Pancreas (tissue), 10 donors: ENCODE data around the gene ABCB1. TPM values are rescaled to one million over a fixed set of nuclear protein-coding genes. Genes with fewer than 3 reads are reported as not detected.
"Not testable (repeated sequence)": the region's sequence is repeated elsewhere in the genome, so short reads cannot be mapped to it uniquely, and the experiment has no call there.

Source experiments
- ATAC-seq, 4 donors: fragments of 200-7000 bp; cut with Tn5 transposase; one replicate each; pipeline versions ENCODE4 v1.8.0 to v1.9.1; 2020; ENCODE audit warnings: mild to moderate bottlenecking in 4 of 4, moderate library complexity in 4 of 4
- DNase-seq, 6 donors: peaks; one replicate each; pipeline ENCODE4 v3.0.0-alpha.2; 2020
- FAIRE-seq: peaks from 2 replicates; lab custom pipeline; 2012; peaks lifted over from hg19 to GRCh38; lab: Jason Lieb, UNC
- H3K27ac ChIP-seq, 4 donors: fragments of 200-600 bp; sonication (generic); 1 replicate in 3 of 4; 2 replicates in 1 of 4; pipeline versions ENCODE4 v1.5.0 to v1.8.0; 2020
- H3K27me3 ChIP-seq, 4 donors: fragments of 200-600 bp; one replicate each; pipeline ENCODE4 v1.8.0; 2021
- H3K36me3 ChIP-seq, 3 donors: fragments of 200-600 bp; sonication (generic) in 1 of 3; one replicate each; pipeline versions ENCODE4 v1.5.0 to v1.8.0; 2020 to 2021
- H3K4me1 ChIP-seq, 3 donors: fragments of 200-600 bp; one replicate each; pipeline ENCODE4 v1.8.0; 2021
- H3K4me3 ChIP-seq, 4 donors: fragments of 200-600 bp; sonication (generic) in 2 of 4; one replicate each; pipeline versions ENCODE4 v1.5.0 to v1.8.0; 2020 to 2021
- H3K9me3 ChIP-seq, 4 donors: fragments of 200-600 bp; one replicate each; pipeline ENCODE4 v1.8.0; 2021
- WGBS, 2 donors: extraction: QIAGEN DNeasy Blood & Tissue Kit; methylation state at CpG; one replicate each; pipeline ENCODE4 v1.1.7; 2013; 5-methylcytosine and 5-hydroxymethylcytosine counted together
- intact Hi-C, 3 donors: fragments of 100-400 bp; cut with DNase I; formaldehyde crosslinking; loops; one replicate each; pipeline versions ENCODE4 v1.11.1 to v1.14.2; 2022
- polyA plus RNA-seq, 2 donors: library from polyadenylated mRNA; stranded (reverse); fragments of 200-250 nt; gene quantifications; one replicate each; pipeline ENCODE4 v1.2.3, GENCODE V29; 2013
- total RNA-seq, 6 donors: library from RNA; stranded (reverse); fragmentation: NEBNext Ultra II Directional in 4 of 6; extraction: Animal tissue kit (Norgen Biotek cat#: 25700) in 4 of 6; gene quantifications; one replicate each; pipeline versions ENCODE4 v1.2.1 to v1.2.4, GENCODE V29; 2021 to 2023
- TF ChIP-seq, protein P1 (sequence below), 4 donors: fragments of 200-600 bp; sonication (generic) in 3 of 4; IDR thresholded peaks; one replicate each; pipeline versions ENCODE4 v1.5.0 to v1.8.0; 2021; ENCODE audit warnings: antibody characterized with exemption in 4 of 4
- donor health status: healthy with polysubstance abuse.
- donor health status: DM: no; HTN: no; CAD: no; lungs with moderate emphysema.
- donor health status: DM: no; HTN: no; CAD: no.
- donor health status: control.
- donor health status: control.
- donor health status: Bipolar disorder and iron deficiency.
- donor health status: DM: yes; HTN: yes; CAD: no.
- donor health status: DM: no; HTN: no; CAD: no.
- donor health status: DM: no; HTN: no; CAD: no.
- donor health status: DM: yes; HTN: yes; CAD: no.

The ABCB1 gene
- total and polyA plus RNA-seq, 8 donors = 1.8 to 9.7 (median 3.0) TPM

DNA sequence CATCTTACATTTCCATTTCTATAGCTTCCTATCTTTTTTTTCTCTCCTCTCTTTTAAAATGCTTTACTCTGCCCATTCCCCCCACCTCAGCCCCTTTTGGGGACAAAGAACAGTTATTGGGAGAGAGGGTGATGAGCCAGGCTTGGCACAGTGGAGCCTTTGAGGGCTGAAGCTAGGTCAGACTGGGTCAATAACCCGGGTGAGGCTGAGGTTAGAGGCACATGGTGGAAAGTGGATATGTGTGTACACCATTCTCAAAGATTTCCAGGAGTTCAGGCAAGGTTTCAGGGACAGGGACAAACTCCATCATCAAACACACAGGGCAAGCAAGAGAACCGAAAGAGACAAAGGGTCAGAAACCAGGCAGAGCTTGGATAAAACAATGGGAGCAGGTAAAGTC lies 136.7 kb downstream of the ABCB1 start:
- intact Hi-C loops = no loop called here
- H3K27me3 ChIP-seq = peaks cover 0 to 5% (median 0%) of the 10 kb centered on the region in 4 donors
- FAIRE-seq (no peak), DNase-seq (no peak), ATAC-seq (peak in 1 of 4 donors; percentile 26)
- H3K4me1 ChIP-seq = no peaks in the 10 kb centered on the region
- H3K9me3 ChIP-seq = no peaks in the 10 kb centered on the region
- 65% methylated on average over 2 of the region's 2 CpGs for WGBS, 2 donors
- no peak overlapping the region for H3K4me3 ChIP-seq
- TF ChIP-seq, protein P1, sequence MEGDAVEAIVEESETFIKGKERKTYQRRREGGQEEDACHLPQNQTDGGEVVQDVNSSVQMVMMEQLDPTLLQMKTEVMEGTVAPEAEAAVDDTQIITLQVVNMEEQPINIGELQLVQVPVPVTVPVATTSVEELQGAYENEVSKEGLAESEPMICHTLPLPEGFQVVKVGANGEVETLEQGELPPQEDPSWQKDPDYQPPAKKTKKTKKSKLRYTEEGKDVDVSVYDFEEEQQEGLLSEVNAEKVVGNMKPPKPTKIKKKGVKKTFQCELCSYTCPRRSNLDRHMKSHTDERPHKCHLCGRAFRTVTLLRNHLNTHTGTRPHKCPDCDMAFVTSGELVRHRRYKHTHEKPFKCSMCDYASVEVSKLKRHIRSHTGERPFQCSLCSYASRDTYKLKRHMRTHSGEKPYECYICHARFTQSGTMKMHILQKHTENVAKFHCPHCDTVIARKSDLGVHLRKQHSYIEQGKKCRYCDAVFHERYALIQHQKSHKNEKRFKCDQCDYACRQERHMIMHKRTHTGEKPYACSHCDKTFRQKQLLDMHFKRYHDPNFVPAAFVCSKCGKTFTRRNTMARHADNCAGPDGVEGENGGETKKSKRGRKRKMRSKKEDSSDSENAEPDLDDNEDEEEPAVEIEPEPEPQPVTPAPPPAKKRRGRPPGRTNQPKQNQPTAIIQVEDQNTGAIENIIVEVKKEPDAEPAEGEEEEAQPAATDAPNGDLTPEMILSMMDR (IDR thresholded peaks at IDR 0.05) = no peak
- no peak overlapping the region for H3K27ac ChIP-seq
- no peaks in the 10 kb centered on the region for H3K36me3 ChIP-seq

DNA sequence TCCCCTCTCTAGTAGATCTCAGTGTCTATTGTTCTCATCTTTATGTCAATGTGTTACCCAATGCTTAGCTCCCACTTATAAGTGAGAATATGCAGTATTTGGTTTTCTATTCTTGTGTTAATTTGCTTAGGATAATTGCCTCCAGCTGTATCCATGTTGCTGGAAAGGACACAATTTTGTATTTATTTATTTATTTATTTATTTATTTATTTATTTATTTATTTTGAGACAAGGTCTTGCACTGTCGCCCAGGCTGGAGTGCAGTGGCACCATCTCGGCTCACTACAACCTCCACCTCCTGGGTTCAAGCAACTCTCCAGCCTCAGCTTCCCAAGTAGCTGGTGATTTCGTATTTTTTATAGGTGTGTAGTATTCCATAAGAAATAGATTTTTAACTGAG lies 140.2 kb downstream of the ABCB1 start:
- intact Hi-C loops, H3K9me3 ChIP-seq, FAIRE-seq, DNase-seq, H3K27me3 ChIP-seq, H3K36me3 ChIP-seq, ATAC-seq, H3K4me1 ChIP-seq, H3K27ac ChIP-seq, H3K4me3 ChIP-seq: not testable (repeated sequence)
- WGBS, 2 donors = 75 to 81% methylated on average over 3 of the region's 3 CpGs

DNA sequence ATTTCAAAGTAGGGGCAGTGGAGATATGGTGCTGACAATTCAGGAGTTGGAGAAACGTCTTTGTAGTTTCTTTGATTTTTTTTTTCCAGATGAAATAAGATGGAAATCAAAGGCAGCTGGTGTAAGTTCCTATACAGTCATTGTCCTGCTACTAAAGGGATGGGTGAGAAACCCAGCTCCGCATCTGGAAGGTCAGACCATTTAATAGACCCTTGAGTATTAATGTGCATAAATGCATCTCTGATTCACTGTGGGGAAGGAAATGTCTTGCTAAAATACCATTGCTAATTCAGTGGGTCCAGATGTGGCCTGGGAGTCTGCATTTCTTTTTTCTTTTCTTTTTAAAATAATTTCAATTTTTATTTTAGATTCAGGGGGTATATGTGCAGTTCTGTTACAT lies 140.7 kb downstream of the ABCB1 start:
- FAIRE-seq (no peak), ATAC-seq (no peak), DNase-seq (no peak)
- 71 to 88% methylated on average over 2 of the region's 2 CpGs for WGBS, 2 donors
- H3K36me3 ChIP-seq = no peaks in the 10 kb centered on the region
- no peaks in the 10 kb centered on the region for H3K9me3 ChIP-seq
- H3K4me1 ChIP-seq = no peaks in the 10 kb centered on the region
- TF ChIP-seq, protein P1 (IDR thresholded peaks at IDR 0.05) = no peak
- intact Hi-C loops = no loop called here
- no peak overlapping the region for H3K27ac ChIP-seq
- H3K4me3 ChIP-seq = no peak overlapping the region
- H3K27me3 ChIP-seq = peaks cover 0 to 9% (median 0%) of the 10 kb centered on the region in 4 donors

DNA sequence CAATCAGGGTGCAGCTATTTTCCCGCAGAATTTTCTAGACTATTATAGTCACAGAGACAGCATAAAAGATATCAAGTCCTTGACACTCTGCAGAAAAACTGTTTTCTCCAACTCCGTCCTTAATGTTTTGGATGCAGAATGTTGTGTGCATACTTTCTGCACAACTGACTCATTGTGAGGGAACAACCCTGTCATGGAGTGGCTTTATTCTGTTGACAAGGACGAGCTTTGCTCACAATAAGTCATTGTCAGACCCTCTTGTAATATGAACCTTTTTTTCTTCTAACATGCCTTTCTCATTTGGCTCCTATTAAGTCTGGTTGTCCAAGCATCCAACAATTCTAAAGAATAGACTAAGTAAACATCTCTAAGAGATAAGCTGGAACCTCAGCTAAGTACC lies 142.5 kb downstream of the ABCB1 start:
- DNase-seq (no peak), FAIRE-seq (no peak), ATAC-seq (no peak)
- no peaks in the 10 kb centered on the region for H3K36me3 ChIP-seq
- intact Hi-C loops = no loop called here
- WGBS, 2 donors = 48 to 55% methylated on average over 3 of the region's 3 CpGs
- TF ChIP-seq, protein P1 (IDR thresholded peaks at IDR 0.05) = no peak
- H3K27me3 ChIP-seq = peaks cover 0 to 9% (median 0%) of the 10 kb centered on the region in 4 donors
- H3K9me3 ChIP-seq = no peaks in the 10 kb centered on the region
- no peak overlapping the region for H3K4me3 ChIP-seq
- H3K4me1 ChIP-seq = no peaks in the 10 kb centered on the region
- no peak overlapping the region for H3K27ac ChIP-seq

DNA sequence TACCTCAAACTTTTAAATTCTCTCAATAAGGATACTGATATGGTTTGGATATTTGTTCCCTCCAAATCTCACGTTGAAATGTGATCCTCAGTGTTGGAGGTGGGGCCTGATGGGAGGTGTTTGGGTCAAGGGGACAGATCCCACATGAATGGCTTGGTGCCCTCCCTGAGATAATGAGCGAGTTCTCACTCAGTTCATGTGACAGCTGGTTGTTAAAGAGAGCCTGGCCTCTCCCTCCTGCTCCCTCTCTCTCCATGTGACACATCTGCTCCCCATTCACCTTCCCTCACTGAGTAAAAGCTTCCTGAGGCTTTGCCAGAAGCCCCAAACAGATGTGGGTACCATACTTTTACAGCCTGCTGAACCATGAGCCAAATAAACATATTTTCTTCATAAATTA lies 144.4 kb downstream of the ABCB1 start:
- TF ChIP-seq, protein P1 (IDR thresholded peaks at IDR 0.05) = no peak
- intact Hi-C loops = no loop called here

More for the DNA sequence above, 144.4 kb downstream of the ABCB1 start:
- 24 to 25% methylated on average over 2 of the region's 2 CpGs for WGBS, 2 donors
- Histone ChIP-seq H3K27me3 (peaks cover 0 to 9% (median 0%) of the 10 kb centered on the region in 4 donors), H3K36me3 (no peaks in the 10 kb centered on the region), H3K27ac (no peak overlapping the region), H3K4me3 (no peak overlapping the region), H3K9me3 (no peaks in the 10 kb centered on the region), H3K4me1 (no peaks in the 10 kb centered on the region)
- no peak for ATAC-seq
- no peak for DNase-seq
- FAIRE-seq = no peak

Other genes starting within 250 kb of the ABCB1 start
- under 1 TPM; 0.12 to 0.69 (median 0.22) TPM for gene ABCB4, start 125.2 kb downstream of the ABCB1 start, total RNA-seq
- 1 to 10 TPM in 1 of 2 donors, under 1 TPM in 1; 0.11 to 2.1 TPM for gene ABCB4, start 125.2 kb downstream of the ABCB1 start, polyA plus RNA-seq
- gene RUNDC3B, start 27.5 kb upstream of the ABCB1 start, total RNA-seq = 1 to 10 TPM in 2 of 6 donors, under 1 TPM in 4; 0.31 to 1.2 (median 0.67) TPM
- gene RUNDC3B, start 27.5 kb upstream of the ABCB1 start, polyA plus RNA-seq = 1 to 10 TPM in 1 of 2 donors, under 1 TPM in 1; 0.23 to 1.7 TPM